GM21717 (cell line): ENCODE results near the gene ENTHD1.
"Not testable (repeated sequence)": the region's sequence is repeated elsewhere in the genome, so short reads cannot be mapped to it uniquely, and the experiment has no call there.

Experiments
- ATAC-seq: cut with Tn5 transposase; IDR thresholded peaks from one replicate; pipeline ENCODE4 v1.9.1; 2021; ENCODE audit warnings: mild to moderate bottlenecking, moderate library complexity; ENCODE audit not compliant: unreplicated experiment

Gene ENTHD1

GRCh38 chr22:39735776-39736175, 157.8 kb downstream of the ENTHD1 start:
- no peak for ATAC-seq

DNA sequence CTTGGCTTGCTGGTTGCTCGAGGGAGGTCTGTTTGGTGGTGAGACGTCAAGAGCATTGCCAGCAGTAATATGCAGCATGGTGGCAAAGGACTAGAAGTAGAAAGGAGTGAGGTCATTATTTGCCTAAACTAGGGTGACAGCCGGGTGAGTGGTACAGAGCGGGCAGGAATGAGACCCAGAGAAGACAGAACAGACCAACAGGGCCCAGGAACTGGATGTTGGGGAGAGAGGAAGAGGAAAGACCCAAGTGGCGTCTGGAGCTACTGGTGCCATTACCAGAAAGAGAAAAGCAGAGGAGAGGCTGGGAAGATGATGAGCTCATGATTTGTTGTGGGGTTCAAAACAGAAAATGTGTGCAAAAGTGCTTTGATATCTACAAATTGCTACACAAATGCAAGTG, 158.7 kb downstream of the ENTHD1 start:
- no peak for ATAC-seq

DNA sequence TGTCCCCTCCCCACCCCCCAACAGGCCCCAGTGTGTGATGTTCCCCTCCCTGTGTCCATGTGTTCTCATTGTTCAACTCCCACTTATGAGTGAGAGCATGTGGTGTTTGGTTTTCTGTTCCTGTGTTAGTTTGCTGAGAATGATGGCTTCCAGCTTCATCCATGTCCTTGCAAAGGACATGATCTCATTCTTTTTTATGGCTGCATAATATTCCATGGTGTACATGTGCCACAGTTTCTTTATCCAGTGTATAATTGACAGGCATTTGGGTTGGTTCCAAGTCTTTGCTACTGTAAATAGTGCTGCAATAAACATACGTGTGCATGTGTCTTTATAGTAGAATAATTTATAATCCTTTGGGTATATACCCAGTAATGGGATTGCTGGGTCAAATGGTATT, 159.5 kb downstream of the ENTHD1 start:
- not testable (repeated sequence) for ATAC-seq

- no peak for ATAC-seq
These were observed 160.4 kb downstream of the ENTHD1 start for GRCh38 chr22:39733191-39733590.

DNA sequence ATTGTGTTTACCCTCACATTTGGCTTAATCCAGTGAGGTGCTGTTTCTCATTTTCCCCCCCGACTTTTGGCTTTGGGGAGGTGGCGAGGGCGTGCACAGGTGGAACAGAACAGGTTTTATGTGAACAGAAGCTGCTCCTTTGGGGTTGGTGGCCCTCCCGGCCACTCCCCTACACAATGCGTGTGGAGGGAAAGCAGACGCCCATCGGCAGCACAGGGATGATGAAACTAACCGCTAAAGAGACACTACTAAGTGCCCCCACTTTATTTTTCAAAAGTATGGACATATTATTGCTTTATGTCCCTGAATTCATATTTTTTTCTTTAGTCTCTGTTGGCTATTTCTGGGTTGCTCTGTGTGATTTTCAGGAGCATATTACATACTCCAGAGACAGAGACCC, 160.9 kb downstream of the ENTHD1 start:
- ATAC-seq: no peak

GRCh38 chr22:39731881-39732555, 161.5 kb downstream of the ENTHD1 start:
- no peak for ATAC-seq

DNA sequence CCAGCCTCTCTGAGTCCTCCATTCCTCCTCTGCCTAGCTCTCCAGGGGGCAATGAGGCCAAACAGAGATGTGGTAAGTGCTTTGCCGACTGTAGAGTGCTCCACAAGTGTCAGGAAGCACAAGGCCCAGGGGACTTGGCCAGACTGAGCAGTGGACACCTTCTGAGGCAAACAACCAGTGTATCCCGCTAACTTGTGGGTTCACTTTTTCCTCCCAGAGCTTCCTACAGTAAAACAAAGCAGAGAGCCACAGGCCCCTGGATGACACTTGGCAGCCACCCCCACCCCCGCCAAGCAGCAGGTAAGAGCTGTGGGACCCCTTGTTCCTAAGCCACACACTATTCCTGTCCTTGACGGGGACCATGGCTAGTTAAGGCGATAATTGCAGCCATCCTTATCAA, 162.1 kb downstream of the ENTHD1 start:
- no peak for ATAC-seq

DNA sequence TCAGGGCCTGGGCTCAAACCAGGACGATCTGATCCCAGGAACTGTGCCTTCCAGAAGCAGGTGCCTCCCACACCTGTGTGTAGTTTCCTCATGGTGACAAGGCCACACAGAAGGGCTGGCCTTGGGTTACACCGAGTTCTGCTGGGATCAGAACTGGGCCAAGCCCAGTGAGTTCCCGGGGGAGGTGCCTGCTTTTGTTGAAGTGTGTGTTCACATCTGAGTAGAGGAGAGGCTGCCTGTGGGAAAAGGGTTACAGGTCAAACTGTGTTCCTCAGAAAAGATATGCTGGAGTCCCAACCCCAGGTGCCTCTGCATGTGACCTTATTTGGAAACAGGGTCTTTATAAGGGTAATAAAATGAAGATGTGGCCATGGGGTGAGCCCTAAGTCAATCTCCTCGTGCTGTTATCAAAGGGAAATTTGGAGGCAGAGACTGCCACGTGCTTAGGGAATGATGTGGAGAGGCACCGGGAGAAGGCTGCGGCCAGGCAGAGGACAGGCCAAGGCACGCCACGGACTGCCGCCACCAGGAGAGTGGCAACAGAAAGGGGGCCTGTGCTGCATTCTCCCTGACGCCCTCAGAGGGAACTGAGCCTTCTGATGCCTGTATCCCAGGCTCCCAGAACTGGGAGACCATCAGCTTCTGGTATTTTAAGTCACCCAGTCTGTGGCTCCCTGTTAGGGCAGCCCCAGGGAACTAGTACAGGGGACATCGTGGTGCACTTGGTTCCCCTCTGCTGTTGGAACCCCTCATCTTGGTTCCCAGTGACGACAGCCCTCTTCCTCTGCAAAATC, 164.2 kb downstream of the ENTHD1 start:
- no peak for ATAC-seq

- no peak for ATAC-seq
These were observed 165.2 kb downstream of the ENTHD1 start for GRCh38 chr22:39728236-39728860.

- ATAC-seq: no peak
These were observed 166.0 kb downstream of the ENTHD1 start for GRCh38 chr22:39727541-39727940.

GRCh38 chr22:39725351-39726035, 168.1 kb downstream of the ENTHD1 start:
- no peak for ATAC-seq

GRCh38 chr22:39724857-39725256, 168.7 kb downstream of the ENTHD1 start:
- ATAC-seq: no peak

GRCh38 chr22:39724390-39724789, 169.2 kb downstream of the ENTHD1 start:
- no peak for ATAC-seq

- no peak for ATAC-seq
These were observed 169.6 kb downstream of the ENTHD1 start for GRCh38 chr22:39723899-39724351.

DNA sequence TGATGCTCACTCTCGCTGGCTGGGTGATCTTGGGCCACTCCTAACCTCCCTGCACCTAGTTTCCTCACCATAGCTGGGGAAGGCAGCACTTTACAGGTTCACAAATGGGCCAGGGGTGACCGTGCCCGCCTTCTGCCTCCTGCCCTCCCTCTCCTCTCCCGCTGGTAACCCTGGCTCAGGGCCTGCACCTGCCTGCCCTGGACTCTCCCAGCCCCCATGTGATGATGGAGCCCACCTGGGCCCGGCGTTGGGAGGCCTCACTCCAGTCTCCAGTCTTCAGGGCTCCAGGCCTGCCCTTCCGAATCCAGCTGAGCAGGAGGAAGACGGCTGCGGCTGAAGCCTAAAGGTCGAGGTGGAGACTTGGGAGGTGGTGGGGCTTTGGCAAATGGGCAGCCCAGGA, 170.1 kb downstream of the ENTHD1 start:
- no peak for ATAC-seq

GRCh38 chr22:39722501-39722900, 171.1 kb downstream of the ENTHD1 start:
- no peak for ATAC-seq

DNA sequence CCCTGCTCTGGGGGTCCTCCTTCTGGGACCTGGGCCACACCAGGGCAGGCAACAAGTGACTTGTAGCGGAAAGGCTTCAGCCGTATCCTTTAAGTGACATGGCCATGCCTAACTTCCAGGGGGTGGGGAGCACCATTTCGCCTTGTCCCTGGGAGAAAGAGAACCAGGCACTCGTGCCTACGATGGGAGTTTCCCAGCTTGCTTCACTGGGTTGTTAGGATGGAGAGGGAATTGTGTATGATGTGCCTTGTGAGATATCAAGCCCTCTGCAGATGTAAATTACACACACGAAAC, 171.6 kb downstream of the ENTHD1 start:
- ATAC-seq: no peak

DNA sequence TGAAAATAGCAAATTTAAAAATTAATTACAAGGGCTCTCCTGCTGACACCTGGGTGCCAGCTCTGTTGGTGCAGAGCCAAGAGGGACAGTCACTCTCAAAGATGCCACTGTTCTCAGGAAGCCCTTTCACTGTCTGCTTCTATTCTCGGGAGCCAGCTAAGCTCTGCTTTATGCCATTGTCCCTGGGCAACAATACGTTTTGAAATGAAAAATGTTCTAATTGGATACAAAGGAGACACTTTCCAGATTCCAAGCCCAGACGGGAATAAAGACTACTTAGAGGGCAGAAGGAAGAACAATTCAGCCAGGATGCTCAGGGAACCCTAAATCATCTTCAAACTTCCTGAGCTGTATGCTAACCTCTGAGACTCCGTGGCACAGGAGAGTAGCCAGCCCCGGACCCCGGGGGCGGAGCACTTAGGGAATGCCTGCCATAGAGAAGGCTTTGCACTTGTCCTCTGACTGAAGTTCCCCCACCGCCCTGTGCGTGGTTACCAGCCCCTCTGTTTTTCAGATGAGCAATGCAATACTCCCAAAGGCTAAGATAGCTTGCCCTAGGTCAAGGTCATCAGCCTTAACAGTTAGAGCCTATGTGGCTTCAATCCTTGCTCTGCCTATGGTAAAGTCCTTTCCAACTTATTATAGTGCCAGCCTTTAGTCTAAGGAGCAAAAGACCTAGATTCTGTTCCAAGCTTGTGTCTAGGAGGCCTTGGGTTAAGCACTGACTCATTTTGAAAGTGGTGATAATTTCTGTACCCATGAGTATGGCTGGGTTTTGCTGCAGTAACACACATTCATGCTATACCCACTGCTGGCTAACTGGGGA, 172.1 kb downstream of the ENTHD1 start:
- no peak for ATAC-seq

GRCh38 chr22:39719559-39720450, 173.8 kb downstream of the ENTHD1 start:
- ATAC-seq: no peak
